IPS DF 4.7 (cell line): Measurements from ENCODE around the gene C9orf40.

Experiments
- DNase-seq: peaks from one replicate; pipeline ENCODE4 v3.0.0-alpha.2; 2013; ENCODE audit warnings: low spot score; ENCODE audit errors: extremely low read depth

C9orf40 gene

DNA sequence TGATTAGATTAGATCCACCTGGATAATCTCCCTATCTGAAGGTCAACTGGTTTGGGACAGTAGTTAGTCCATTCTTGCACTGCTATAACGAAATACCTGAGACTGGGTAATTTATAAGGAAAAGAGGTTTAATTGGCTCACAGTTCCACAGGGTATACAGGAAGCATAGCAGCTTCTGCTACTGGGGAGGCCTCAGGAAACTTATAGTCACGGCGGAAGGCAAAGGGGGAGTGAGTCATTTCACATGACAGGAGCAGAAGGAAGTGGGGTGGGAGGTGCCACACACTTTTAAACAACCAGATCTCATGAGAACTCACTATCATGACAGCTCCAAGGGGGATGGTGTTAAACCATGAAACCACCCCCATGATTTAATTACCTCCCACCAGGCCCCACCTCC is 9.9 kb downstream of the C9orf40 start:
- no peak for DNase-seq

DNA sequence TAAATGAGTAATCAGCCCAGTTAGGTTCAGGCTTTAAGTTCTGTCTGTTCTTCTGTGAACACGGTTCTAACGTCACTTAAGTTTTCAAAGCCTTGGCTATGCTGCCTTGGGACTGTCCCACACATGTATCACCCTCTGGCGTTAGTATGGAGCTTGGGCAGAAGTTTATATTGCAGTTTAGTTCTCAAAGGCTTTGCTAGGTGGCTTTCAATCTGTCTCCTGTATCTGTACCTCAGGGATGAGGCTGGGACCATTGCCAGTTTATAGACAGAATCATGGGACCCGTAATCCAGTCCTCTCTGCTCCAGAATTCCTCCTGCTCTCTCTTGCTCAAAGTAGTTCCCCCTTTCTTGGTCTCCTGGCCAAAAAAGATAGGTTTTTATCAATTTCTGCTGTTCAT is 12.1 kb downstream of the C9orf40 start:
- DNase-seq = no peak

DNA sequence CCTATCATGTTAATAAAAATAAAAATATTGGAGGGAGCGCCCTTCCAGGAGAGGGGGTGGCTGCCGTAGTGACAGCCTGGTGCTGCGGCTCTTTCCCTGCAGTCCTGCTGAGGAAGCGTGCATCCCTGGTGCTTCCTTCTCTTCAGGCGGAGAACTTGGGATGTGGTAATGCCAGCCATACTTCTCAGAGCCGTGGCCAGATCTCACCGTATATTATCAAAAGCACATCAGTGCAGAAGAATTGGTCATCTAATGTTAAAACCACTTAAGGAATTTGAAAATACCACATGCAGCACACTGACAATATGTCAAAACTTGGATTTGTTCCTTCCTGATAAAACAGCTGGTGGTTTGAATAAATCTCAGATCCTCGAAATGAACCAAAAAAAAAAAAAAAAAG is 17.7 kb downstream of the C9orf40 start:
- no peak for DNase-seq

DNA sequence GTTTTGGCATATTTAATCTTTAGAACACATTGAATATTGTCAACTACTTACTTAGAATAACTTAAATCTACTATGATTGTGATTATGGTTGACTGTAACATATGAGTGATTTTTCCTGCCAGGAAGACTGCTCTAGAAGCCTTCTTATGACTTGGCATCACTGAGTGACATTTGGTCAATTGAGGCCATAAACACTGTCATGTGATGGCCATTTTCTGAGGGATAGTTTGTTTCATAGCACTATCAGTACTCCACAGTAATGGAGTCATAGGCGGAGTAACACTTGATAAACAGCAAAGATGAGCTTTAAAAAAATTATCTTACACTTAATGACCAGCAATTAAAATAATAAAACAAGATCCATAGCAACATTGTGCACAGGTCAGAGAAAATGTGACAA is 31.0 kb downstream of the C9orf40 start:
- no peak for DNase-seq

DNA sequence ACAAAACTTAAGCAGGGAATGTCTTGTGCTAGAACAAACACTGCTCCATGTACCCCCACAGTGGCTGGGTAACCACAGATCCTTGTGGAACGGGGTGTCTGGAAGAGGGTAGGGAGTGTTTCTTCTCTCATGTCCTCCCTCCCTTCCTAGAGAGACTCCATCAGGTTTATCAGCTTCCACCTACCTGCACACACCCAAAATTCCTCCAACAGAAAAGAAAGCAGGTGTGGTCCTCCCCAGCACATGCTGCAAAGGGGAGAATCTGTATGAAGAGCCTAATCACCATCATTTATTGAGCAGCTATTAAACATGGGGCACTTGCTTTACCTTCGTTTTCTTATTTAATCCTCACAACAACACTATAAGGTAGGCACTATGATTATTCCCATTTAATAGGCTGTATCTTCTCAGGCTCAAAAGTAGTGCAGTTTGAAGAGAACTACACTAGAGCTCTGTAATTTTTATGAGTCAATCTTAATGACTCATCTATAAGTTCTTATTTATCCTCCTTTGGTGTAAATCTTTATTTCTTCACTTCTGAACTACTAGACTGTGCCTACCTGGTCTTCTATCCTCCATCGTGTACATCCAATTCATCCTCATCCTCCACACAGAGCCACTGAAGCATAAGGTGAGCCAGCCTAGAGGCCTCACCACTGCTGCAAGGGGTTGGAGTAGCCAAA is 31.6 kb downstream of the C9orf40 start:
- DNase-seq = no peak

DNA sequence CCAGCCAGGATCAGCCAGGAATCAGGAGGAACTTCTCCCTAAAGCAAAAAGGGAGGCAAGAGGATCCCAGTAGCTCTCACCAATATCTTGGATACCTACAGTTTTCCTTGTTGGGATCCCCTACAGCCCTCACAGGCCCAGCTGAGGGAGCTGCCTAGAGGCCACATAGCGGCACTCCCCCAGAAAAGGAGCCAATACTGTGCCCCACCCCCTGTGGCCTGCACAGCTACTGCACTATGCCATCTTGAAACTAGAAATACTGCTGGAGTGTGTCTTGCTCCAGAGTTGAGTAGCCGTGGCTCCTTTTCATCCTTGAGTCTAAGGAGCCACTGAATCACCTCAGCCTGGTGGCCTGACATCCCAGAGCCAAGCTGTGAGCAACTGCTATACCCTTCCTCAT is 42.7 kb downstream of the C9orf40 start:
- no peak for DNase-seq

DNA sequence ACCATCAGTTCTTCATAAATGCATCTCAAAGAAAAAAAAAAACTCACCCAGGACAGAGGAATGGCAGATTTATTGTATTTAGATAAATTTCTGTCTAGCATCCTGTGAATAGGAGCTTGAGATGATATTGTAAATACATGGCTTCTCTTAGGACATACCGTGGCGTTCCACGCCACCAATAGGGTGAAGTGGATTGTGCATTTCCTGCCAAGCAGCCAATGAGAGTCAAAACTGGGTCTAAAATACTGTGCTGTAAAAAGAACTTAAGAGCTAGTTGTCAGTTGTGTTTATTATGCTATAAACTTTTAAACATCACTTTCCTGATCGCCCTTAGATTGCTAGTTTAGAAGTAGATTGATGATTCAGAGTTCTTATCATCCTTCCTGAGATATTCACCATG is 44.0 kb downstream of the C9orf40 start:
- no peak for DNase-seq

DNA sequence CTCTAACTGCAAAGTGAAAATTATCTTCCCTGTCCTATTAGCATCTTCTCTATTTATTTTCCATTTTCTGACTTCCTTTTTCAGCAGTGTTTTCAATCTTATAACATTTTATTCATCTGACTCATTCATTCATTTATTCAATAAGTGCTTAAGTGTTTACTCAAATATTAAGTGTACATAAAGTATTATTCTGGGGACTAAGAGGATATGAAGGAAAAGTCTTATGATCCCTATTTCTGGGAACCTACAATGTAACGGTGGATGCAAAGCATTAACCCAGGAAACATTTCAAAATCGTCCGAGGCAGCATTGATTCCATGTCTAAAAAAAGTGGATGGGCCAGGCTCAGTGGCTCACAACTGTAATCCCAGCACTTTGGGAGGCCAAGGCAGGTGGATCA is 45.6 kb downstream of the C9orf40 start:
- no peak for DNase-seq

DNA sequence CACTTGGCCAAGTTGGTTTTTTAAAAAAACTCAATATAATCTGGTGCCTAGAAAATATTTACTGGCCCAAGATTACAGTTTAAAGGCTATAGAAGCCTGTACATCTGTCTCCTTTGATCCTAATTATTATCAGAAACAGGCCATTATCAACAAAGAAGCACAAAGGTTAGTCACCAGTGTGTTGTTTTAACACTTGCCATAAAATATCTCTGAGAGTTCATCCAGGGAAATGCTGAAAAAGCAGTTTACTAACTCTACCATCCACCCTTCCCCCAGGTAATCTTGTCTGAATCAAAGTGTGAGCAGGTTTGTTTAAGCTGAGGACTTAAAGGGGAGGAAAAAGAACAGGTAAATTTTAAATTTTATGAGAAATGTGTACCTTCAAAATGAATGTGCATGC is 51.7 kb downstream of the C9orf40 start:
- no peak for DNase-seq
